ENCODE results near the gene TMEM120A.

DNA sequence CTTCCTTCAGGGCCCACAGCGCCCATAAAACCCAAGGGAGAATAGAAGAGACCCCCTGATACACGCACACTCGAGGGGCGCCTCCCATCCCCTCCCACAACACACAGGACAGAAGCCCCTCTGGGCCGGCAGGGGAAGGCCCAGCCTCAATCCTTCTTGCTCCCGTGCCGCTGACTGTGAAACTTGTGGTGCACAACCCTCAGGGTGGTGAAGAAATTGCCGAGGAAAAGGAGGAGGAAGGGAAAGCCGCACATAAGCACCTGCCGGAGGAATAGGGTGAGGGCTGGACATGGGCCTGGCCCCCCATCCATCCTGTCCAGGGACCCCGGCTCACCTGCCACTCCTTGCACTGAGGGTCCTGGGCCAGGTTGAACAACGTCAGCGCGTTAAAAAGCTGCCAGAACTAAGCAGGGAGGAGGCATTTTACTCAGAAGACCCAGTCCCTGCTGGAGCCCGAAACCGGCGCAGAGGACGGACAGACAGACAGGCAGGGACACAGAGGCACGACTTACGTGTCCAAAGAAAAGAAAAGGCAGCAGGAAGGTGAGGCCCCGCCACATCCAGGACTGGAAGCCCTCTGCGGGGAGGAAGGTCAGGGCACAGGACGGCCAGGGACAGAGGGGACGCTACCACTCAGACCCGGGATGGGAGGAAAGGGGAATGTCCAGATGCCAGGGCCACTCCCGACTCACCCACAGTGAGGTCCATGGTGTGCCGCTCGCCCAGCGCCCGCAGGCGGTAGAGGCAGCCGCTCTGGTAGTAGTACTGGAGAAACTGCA lies 7.2 kb downstream of the TMEM120A start:
- TF ChIP-seq EZH2 (IDR thresholded peaks at IDR 0.05; ENCODE audit: borderline replicate concordance, low read length) (no peak), CTCF (IDR thresholded peaks at IDR 0.05; ENCODE audit: low read length) (no peak)

Measured in OCI-LY1 (cell line).